Lower lobe of right lung (tissue), 2 donors: ENCODE data around the gene OR2AE1. TPM values are rescaled to one million over a fixed set of nuclear protein-coding genes. Genes with fewer than 3 reads are reported as not detected.

Experiments
- ATAC-seq, 2 donors: fragments of 200-7000 bp; cut with Tn5 transposase; one replicate each; pipeline ENCODE4 v1.9.1; 2020 to 2022; ENCODE audit warnings: mild to moderate bottlenecking in 2 of 2, moderate library complexity in 2 of 2
- DNase-seq: peaks from one replicate; pipeline ENCODE4 v3.0.0-alpha.2; 2020
- H3K27ac ChIP-seq: fragments of 200-600 bp; one replicate; pipeline ENCODE4 v1.8.0; 2022
- H3K27me3 ChIP-seq: fragments of 200-600 bp; one replicate; pipeline ENCODE4 v1.8.0; 2022; ENCODE audit warnings: low read depth
- H3K36me3 ChIP-seq: fragments of 200-600 bp; one replicate; pipeline ENCODE4 v1.8.0; 2022; ENCODE audit warnings: mild to moderate bottlenecking
- H3K4me1 ChIP-seq: fragments of 200-600 bp; one replicate; pipeline ENCODE4 v1.8.0; 2022
- H3K4me3 ChIP-seq: fragments of 200-600 bp; one replicate; pipeline ENCODE4 v1.8.0; 2022; ENCODE audit warnings: mild to moderate bottlenecking
- H3K9me3 ChIP-seq: fragments of 200-600 bp; one replicate; pipeline ENCODE4 v1.8.0; 2022
- CTCF ChIP-seq: fragments of 200-600 bp; IDR thresholded peaks from one replicate; pipeline ENCODE4 v1.8.0; 2022; ENCODE audit warnings: antibody characterized with exemption, mild to moderate bottlenecking
- intact Hi-C: fragments of 100-400 bp; cut with DNase I; formaldehyde crosslinking; loops from one replicate; pipeline ENCODE4 v1.11.0; 2022
- total RNA-seq: library from RNA; stranded (reverse); fragmentation: NEBNext Ultra II Directional; extraction: Animal tissue kit (Norgen Biotek cat#: 25700); gene quantifications from one replicate; pipeline ENCODE4 v1.2.1, GENCODE V29; 2021
- donor health status: DM: no; HTN: yes; CAD: no; lungs with severe emphysema.

Gene OR2AE1
- total RNA-seq, 1 donor from 2014 or later, result 0.71 TPM

GRCh38 chr7:99833289-99833877 is 43.5 kb downstream of the OR2AE1 start:
- ATAC-seq, result no peak
- Histone ChIP-seq H3K4me1 (peaks cover 8% of the 10 kb centered on the region), H3K9me3 (no peaks in the 10 kb centered on the region), H3K27ac (no peak overlapping the region), H3K4me3 (no peak overlapping the region), H3K27me3 (no peaks in the 10 kb centered on the region), H3K36me3 (no peaks in the 10 kb centered on the region)
- intact Hi-C loops, result no loop called here
- TF ChIP-seq CTCF, result no peak
- DNase-seq, result no peak

GRCh38 chr7:99831595-99831994 is 45.2 kb downstream of the OR2AE1 start:
- DNase-seq, result no peak
- H3K36me3 ChIP-seq, result no peaks in the 10 kb centered on the region
- intact Hi-C loops, result no loop called here
- H3K27me3 ChIP-seq, result no peaks in the 10 kb centered on the region
- H3K4me1 ChIP-seq, result peaks cover 8% of the 10 kb centered on the region
- H3K4me3 ChIP-seq, result no peak overlapping the region
- no peak for ATAC-seq
- no peak for TF ChIP-seq CTCF
- H3K27ac ChIP-seq, result no peak overlapping the region
- no peaks in the 10 kb centered on the region for H3K9me3 ChIP-seq

GRCh38 chr7:99829524-99830160 is 47.2 kb downstream of the OR2AE1 start:
- Histone ChIP-seq H3K9me3 (no peaks in the 10 kb centered on the region), H3K27ac (no peak overlapping the region), H3K4me1 (peaks cover 8% of the 10 kb centered on the region), H3K4me3 (no peak overlapping the region), H3K36me3 (no peaks in the 10 kb centered on the region), H3K27me3 (no peaks in the 10 kb centered on the region)
- DNase-seq (no peak), ATAC-seq (peak in 1 of 2 donors; percentile 42)
- intact Hi-C loops, result no loop called here
- TF ChIP-seq CTCF, result no peak

GRCh38 chr7:99828811-99829210 is 48.0 kb downstream of the OR2AE1 start:
- no peak for TF ChIP-seq CTCF
- ATAC-seq (no peak), DNase-seq (no peak)
- H3K4me1 ChIP-seq, result peaks cover 8% of the 10 kb centered on the region
- no peak overlapping the region for H3K27ac ChIP-seq
- H3K36me3 ChIP-seq, result no peaks in the 10 kb centered on the region
- intact Hi-C loops, result no loop called here
- no peaks in the 10 kb centered on the region for H3K9me3 ChIP-seq
- no peak overlapping the region for H3K4me3 ChIP-seq
- no peaks in the 10 kb centered on the region for H3K27me3 ChIP-seq

- Histone ChIP-seq H3K27me3 (no peaks in the 10 kb centered on the region), H3K27ac (no peak overlapping the region), H3K4me3 (no peak overlapping the region), H3K9me3 (no peaks in the 10 kb centered on the region), H3K36me3 (no peaks in the 10 kb centered on the region), H3K4me1 (peaks cover 8% of the 10 kb centered on the region)
- ATAC-seq (peak; percentile 56 to 74), DNase-seq (no peak)
- intact Hi-C loops, result no loop called here
- TF ChIP-seq CTCF, result no peak
Observed at GRCh38 chr7:99827040-99827778, 49.6 kb downstream of the OR2AE1 start.

Other genes starting within 250 kb of the OR2AE1 start
- gene CYP3A5, start 197.0 kb downstream of the OR2AE1 start, total RNA-seq, result 15.5 TPM
- 0.21 TPM for gene CYP3A7, start 141.8 kb downstream of the OR2AE1 start, total RNA-seq
- not detected for gene CYP3A4, start 92.8 kb downstream of the OR2AE1 start, total RNA-seq
- not detected for gene CYP3A43, start 49.0 kb downstream of the OR2AE1 start, total RNA-seq
- 39.0 TPM for gene TRIM4, start 42.5 kb upstream of the OR2AE1 start, total RNA-seq
- not detected for gene GJC3, start 52.6 kb upstream of the OR2AE1 start, total RNA-seq
- 31.8 TPM for gene AZGP1, start 99.0 kb upstream of the OR2AE1 start, total RNA-seq
- gene ZKSCAN1, start 138.6 kb upstream of the OR2AE1 start, total RNA-seq, result 59.6 TPM
- 8.4 TPM for gene ZSCAN21, start 172.7 kb upstream of the OR2AE1 start, total RNA-seq
- gene ZNF3, start 204.7 kb upstream of the OR2AE1 start, total RNA-seq, result 23.0 TPM
- gene COPS6, start 211.9 kb upstream of the OR2AE1 start, total RNA-seq, result 70.6 TPM
- 48.0 TPM for gene MCM7, start 224.4 kb upstream of the OR2AE1 start, total RNA-seq
- gene AP4M1, start 224.6 kb upstream of the OR2AE1 start, total RNA-seq, result 16.5 TPM
- gene TAF6, start 242.3 kb upstream of the OR2AE1 start, total RNA-seq, result 39.4 TPM
- 10.5 TPM for gene CNPY4, start 242.6 kb upstream of the OR2AE1 start, total RNA-seq
- 2.7 TPM for gene MBLAC1, start 249.9 kb upstream of the OR2AE1 start, total RNA-seq